ENCODE measurements around the gene DPF1. TPM values are rescaled to one million over a fixed set of nuclear protein-coding genes. Genes with fewer than 3 reads are reported as not detected.

The DPF1 gene
- total and polyA plus RNA-seq, 2 experiments from 2014 or later = 6.5 to 7.8 TPM

DNA sequence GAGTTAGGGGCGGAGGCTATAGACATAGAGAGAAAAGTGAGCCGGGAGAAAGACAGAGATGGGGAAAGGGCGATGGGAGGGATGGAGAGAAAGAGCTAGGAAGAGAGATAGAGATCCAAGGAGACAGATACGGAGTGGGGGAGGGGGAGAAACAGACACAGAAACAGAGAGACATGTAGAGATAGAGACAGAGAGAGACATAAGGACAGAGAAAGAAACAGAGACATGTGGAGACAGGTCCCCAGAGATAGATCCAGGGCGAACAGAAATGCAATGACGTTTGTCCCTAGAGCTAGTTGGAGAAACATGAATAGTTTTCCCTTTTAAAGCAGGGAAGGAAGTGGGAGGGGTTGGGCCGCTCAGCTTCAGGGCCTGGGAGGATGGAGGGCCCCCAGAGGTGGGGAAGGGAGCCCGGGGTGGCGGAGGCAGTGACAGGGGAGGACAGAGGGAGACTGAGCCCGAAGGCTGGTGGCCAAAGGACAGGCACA is 27.6 kb upstream of the DPF1 start:
- no peaks in the 10 kb centered on the region for H3K36me3 ChIP-seq
- no peaks in the 10 kb centered on the region for H3K9me3 ChIP-seq (ENCODE audit: low read depth)
- peak overlapping the region; percentile 73 for H3K27ac ChIP-seq
- peak in 1 of 2 donors; percentile 53 for DNase-seq (ENCODE audit: low read depth in 1 of 2, low spot score in 1 of 2)
- no peaks in the 10 kb centered on the region for H3K27me3 ChIP-seq
- H3K4me1 ChIP-seq (ENCODE audit: low read depth) = peaks cover 24% of the 10 kb centered on the region
- TF ChIP-seq, protein P1, sequence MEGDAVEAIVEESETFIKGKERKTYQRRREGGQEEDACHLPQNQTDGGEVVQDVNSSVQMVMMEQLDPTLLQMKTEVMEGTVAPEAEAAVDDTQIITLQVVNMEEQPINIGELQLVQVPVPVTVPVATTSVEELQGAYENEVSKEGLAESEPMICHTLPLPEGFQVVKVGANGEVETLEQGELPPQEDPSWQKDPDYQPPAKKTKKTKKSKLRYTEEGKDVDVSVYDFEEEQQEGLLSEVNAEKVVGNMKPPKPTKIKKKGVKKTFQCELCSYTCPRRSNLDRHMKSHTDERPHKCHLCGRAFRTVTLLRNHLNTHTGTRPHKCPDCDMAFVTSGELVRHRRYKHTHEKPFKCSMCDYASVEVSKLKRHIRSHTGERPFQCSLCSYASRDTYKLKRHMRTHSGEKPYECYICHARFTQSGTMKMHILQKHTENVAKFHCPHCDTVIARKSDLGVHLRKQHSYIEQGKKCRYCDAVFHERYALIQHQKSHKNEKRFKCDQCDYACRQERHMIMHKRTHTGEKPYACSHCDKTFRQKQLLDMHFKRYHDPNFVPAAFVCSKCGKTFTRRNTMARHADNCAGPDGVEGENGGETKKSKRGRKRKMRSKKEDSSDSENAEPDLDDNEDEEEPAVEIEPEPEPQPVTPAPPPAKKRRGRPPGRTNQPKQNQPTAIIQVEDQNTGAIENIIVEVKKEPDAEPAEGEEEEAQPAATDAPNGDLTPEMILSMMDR (IDR thresholded peaks at IDR 0.05; ENCODE audit: low read depth, low read length) = no peak
- H3K4me3 ChIP-seq = no peak overlapping the region

DNA sequence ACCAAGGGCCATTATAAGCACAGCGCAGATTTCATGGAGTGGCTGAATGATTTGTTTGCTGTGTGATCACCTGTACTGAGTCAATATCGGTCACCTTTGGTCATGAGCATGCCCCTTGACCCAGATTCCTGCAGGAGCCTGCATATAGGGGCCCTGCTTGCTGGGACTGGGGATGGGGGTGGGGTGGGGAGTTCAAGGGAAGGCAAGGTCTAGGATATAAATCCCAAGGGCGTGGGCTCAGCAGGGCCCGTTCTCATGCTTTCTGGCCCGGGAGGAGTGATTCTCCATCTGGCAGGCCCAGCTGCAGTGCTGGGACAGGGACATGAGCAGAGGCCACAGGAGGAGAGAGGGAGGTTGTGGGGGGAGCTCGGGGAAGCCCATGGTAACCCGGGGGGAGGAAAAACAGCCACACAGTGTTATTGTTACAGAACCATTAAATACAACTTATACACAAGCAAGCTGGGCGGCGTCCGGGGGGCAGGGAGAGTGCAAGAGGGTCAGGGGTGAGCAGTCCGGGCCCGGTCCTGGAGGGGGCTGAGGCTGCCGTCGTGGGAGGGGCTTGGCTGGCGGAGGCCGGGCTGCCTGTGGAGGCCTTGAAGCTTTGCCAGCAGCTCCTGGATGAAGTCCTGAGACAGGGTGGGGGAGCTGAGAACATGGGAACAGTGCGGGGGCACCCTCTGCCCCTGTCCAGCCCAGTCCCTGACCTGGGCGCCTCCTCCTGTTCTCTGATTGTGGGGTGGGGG is 27.0 kb upstream of the DPF1 start:
- peak overlapping the region; percentile 73 for H3K27ac ChIP-seq
- no peak overlapping the region for H3K4me3 ChIP-seq

DNA sequence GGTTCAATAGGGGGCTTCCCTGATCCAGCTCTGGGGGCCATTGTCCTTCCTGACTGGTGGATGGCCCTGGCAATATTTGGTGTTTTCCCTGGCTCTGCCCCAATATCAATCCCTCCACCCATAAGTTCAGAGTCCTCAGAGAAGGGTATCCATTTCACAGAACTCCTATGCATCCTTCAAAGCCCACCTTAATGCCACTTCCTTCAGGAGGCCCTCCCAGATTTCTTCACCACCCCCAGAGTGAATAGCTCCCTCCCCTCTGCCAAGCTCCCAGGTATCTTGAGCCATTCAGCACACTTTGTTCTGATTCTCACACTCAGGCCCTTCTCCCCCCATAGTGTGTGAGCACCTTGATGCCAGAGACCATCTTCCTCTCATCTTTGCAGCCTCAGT is 26.4 kb upstream of the DPF1 start:
- Histone ChIP-seq H3K27ac (no peak overlapping the region), H3K4me1 (ENCODE audit: low read depth) (peaks cover 24% of the 10 kb centered on the region), H3K27me3 (no peaks in the 10 kb centered on the region), H3K9me3 (ENCODE audit: low read depth) (no peaks in the 10 kb centered on the region), H3K36me3 (no peaks in the 10 kb centered on the region), H3K4me3 (no peak overlapping the region)
- no peak for DNase-seq (ENCODE audit: low read depth in 1 of 2, low spot score in 1 of 2)
- TF ChIP-seq, protein P1 (IDR thresholded peaks at IDR 0.05; ENCODE audit: low read depth, low read length) = no peak

More for the DNA sequence above, 27.0 kb upstream of the DPF1 start:
- DNase-seq (ENCODE audit: low read depth in 1 of 2, low spot score in 1 of 2) = peak; percentile 13 to 73
- Histone ChIP-seq H3K9me3 (ENCODE audit: low read depth) (no peaks in the 10 kb centered on the region), H3K27me3 (no peaks in the 10 kb centered on the region), H3K36me3 (no peaks in the 10 kb centered on the region), H3K4me1 (ENCODE audit: low read depth) (peaks cover 24% of the 10 kb centered on the region)
- TF ChIP-seq, protein P1 (IDR thresholded peaks at IDR 0.05; ENCODE audit: low read depth, low read length) = no peak

DNA sequence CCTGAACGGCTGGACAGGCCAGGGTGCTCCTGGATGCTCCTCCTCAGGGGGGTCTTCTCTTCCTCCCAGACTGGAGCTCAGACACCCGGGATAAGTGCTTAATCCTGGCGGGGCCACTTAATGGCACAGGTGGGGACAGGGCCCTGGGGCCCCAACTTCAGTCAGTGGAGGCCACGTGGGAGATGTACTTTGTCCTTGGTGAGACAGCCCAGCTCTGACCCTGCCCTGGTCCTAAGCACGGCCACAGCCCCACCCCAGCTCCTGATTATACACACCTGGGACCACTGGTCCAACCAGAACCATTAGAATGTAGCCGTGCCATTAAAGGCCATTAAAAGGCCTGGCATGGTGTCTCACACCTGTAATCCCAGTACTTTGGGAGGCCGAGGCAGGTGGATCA is 24.4 kb upstream of the DPF1 start:
- Histone ChIP-seq H3K9me3 (ENCODE audit: low read depth) (no peaks in the 10 kb centered on the region), H3K27ac (no peak overlapping the region), H3K36me3 (no peaks in the 10 kb centered on the region), H3K4me1 (ENCODE audit: low read depth) (peaks cover 24% of the 10 kb centered on the region), H3K4me3 (no peak overlapping the region), H3K27me3 (no peaks in the 10 kb centered on the region)
- TF ChIP-seq, protein P1 (IDR thresholded peaks at IDR 0.05; ENCODE audit: low read depth, low read length) = no peak
- no peak for DNase-seq (ENCODE audit: low read depth in 1 of 2, low spot score in 1 of 2)

DNA sequence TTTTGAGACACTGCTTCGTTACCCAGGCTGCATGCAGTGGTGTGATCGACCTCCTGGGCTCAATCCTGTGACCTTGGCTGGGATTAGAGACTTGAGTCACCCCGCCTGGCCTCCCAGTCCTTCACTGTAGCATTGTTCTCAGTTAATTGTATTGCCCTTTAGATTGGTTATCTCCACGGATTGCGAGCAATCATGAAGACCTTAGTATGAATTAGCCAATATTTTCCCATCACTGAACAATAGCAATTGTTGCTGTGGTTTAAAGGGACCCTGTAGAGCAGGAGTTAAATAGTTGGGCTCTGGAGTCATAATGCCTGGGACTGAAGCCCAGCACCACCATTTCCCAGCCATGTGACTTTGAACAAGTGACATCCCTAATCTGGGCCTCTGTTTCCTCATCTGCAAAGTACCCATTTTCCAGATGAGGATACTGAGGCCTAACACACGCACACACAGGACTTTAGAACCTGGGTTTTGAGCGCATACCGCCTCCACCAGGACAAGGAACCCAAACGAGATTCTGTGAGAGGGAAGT is 23.8 kb upstream of the DPF1 start:
- H3K4me3 ChIP-seq = no peak overlapping the region
- no peaks in the 10 kb centered on the region for H3K36me3 ChIP-seq
- H3K4me1 ChIP-seq (ENCODE audit: low read depth) = peaks cover 18% of the 10 kb centered on the region
- H3K27me3 ChIP-seq = no peaks in the 10 kb centered on the region
- no peak overlapping the region for H3K27ac ChIP-seq
- no peaks in the 10 kb centered on the region for H3K9me3 ChIP-seq (ENCODE audit: low read depth)
- peak in 1 of 2 donors; percentile 61 for DNase-seq (ENCODE audit: low read depth in 1 of 2, low spot score in 1 of 2)
- TF ChIP-seq, protein P1 (IDR thresholded peaks at IDR 0.05; ENCODE audit: low read depth, low read length) = no peak

All from cardiac muscle cell (in vitro differentiated cells and primary cell).